ENCODE results near the gene RNF207. TPM values are rescaled to one million over a fixed set of nuclear protein-coding genes. Genes with fewer than 3 reads are reported as not detected.

RNF207 gene
- total RNA-seq, 1 experiment from 2014 or later = 4.9 TPM

DNA sequence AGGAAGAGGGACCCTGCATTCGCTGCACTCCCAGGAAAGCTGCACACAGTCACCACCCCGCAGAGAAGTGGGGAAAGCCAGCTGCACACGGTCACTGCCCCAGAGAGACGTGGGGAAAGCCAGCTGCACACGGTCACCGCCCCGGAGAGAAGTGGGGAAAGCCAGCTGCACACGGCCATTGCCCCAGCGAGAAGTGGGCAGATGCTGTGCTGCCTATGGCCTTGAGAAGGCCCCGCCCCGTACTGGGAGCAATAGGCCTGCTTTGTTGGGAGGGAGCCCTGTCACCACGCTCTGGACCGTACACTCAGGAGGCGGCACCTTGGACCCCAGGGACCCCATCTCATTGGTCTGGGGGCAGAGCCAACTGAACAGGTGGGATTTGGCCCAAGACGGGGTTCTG is 59.2 kb downstream of the RNF207 start:
- Histone ChIP-seq H2AFZ (ENCODE audit: low read length) (no peak overlapping the region), H2BK12ac (ENCODE audit: insufficient read length, low read depth, low read length) (no peak overlapping the region), H4K5ac (ENCODE audit: insufficient read length, low read depth, low read length) (no peak overlapping the region), H3K23ac (ENCODE audit: insufficient read length, low read depth, low read length) (no peak overlapping the region), H3K4me1 (ENCODE audit: insufficient read depth, low read length) (no peaks in the 10 kb centered on the region), H2BK120ac (ENCODE audit: low read depth, low read length, poor library complexity, severe bottlenecking) (no peak overlapping the region), H3K14ac (ENCODE audit: insufficient read depth, low read length) (no peak overlapping the region), H4K20me1 (ENCODE audit: control insufficient read depth, insufficient read depth, insufficient read length) (no peaks in the 10 kb centered on the region), H3K23me2 (ENCODE audit: insufficient read length, low read depth, low read length, poor library complexity, severe bottlenecking) (peaks cover 4% of the 10 kb centered on the region), H3K79me2 (ENCODE audit: insufficient read depth, low read length) (no peaks in the 10 kb centered on the region), H3K27ac (ENCODE audit: insufficient read length, low read depth, low read length) (no peak overlapping the region), H3K9ac (ENCODE audit: extremely low read depth, insufficient read length, low read length) (no peak overlapping the region), H4K91ac (ENCODE audit: insufficient read length, low read depth, low read length) (no peak overlapping the region), H3T11ph (ENCODE audit: low read length) (no peak overlapping the region), H3K4ac (ENCODE audit: low read depth, low read length) (no peak overlapping the region), H3K27me3 (ENCODE audit: insufficient read depth, low read length) (no peaks in the 10 kb centered on the region; the same call in 1 of the 2 replicates), H4K8ac (replicated peaks; ENCODE audit: insufficient read length, low read depth, low read length) (no peak overlapping the region), H3K79me1 (ENCODE audit: insufficient read depth, low read depth, low read length, poor library complexity, severe bottlenecking) (no peaks in the 10 kb centered on the region), H3K4me2 (ENCODE audit: insufficient read depth, insufficient read length, low read length) (no peak overlapping the region), H2BK20ac (ENCODE audit: low read depth, low read length, poor library complexity, severe bottlenecking) (no peak overlapping the region), H3K18ac (ENCODE audit: insufficient read length, low read depth, low read length) (no peak overlapping the region), H3K56ac (ENCODE audit: insufficient read length, low read depth, low read length) (no peak overlapping the region), H2BK15ac (ENCODE audit: low read depth, low read length) (no peak overlapping the region), H2BK5ac (ENCODE audit: insufficient read length, low read length) (no peak overlapping the region), H3K9me3 (ENCODE audit: control insufficient read depth, low read depth, low read length) (no peaks in the 10 kb centered on the region), H2AK5ac (ENCODE audit: insufficient read length, low read length) (no peak overlapping the region)
- H3K36me3 Mint-ChIP-seq (ENCODE audit: insufficient read depth in 1 of 3, low read depth in 3 of 3) = peaks cover 0 to 4% (median 0%) of the 10 kb centered on the region in 3 experiments; a peak in 1 of 7 replicates
- H3K27me3 Mint-ChIP-seq (ENCODE audit: low read depth) = peaks cover 16% of the 10 kb centered on the region
- no peak overlapping the region for H3K27ac Mint-ChIP-seq
- H3K4me3 Mint-ChIP-seq = no peak overlapping the region
- DNase-seq = no peak
- peaks cover 4 to 6% of the 10 kb centered on the region in 2 experiments for H3K4me1 Mint-ChIP-seq
- TF ChIP-seq, protein P1, sequence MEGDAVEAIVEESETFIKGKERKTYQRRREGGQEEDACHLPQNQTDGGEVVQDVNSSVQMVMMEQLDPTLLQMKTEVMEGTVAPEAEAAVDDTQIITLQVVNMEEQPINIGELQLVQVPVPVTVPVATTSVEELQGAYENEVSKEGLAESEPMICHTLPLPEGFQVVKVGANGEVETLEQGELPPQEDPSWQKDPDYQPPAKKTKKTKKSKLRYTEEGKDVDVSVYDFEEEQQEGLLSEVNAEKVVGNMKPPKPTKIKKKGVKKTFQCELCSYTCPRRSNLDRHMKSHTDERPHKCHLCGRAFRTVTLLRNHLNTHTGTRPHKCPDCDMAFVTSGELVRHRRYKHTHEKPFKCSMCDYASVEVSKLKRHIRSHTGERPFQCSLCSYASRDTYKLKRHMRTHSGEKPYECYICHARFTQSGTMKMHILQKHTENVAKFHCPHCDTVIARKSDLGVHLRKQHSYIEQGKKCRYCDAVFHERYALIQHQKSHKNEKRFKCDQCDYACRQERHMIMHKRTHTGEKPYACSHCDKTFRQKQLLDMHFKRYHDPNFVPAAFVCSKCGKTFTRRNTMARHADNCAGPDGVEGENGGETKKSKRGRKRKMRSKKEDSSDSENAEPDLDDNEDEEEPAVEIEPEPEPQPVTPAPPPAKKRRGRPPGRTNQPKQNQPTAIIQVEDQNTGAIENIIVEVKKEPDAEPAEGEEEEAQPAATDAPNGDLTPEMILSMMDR (conservative IDR thresholded peaks at IDR 0.05) = no peak
- no peaks in the 10 kb centered on the region for H3K9me3 Mint-ChIP-seq
- WGBS (ENCODE audit: extremely low coverage, insufficient read length, low lambda C conversion rate) = no CpG with 5 or more reads among the region's 15 CpGs
